Measurements from ENCODE around the gene UQCC2. TPM values are rescaled to one million over a fixed set of nuclear protein-coding genes. Genes with fewer than 3 reads are reported as not detected.

Gene UQCC2
- total and polyA plus RNA-seq, 4 donors, result 14.7 to 48.2 (median 21.8) TPM

DNA sequence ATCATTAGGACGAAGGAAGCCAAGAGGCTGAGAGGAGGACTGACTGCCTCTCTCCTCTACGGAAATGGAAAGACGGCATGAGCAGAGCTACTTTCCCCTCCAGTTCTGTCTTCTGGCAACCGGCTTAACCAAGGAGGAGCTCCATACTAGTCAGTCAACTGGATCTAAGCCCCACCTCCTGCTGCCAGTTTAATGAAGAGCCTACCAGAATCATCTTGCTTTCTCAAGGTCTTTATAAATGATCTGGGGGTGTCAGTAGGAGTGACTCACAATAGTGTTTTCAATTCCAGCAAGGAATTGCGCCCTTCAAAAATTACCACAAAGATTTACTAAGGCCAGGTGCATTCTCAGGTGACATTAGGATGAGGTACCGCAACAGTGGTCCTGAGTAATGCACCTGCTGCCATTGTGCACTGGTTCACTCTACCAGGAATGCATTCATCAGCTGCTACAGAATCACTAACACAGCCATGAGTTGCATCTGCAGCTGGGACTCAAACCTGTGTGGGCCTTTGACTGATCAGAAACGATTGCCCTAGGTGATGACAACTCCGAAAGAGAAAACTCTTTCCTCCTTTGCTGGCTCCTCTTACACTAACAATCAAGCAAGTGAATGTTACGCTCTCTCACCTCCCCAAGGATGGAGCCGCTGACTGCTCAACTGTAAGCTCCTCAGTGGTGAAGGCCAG is 2.8 kb downstream of the UQCC2 start:
- H3K4me1 ChIP-seq (ENCODE audit: control insufficient read depth in 1 of 2, insufficient read depth in 2 of 2, low read length in 2 of 2), result no peaks in the 10 kb centered on the region
- no peak for ATAC-seq (ENCODE audit: low FRiP score)
- H3K9me3 ChIP-seq (ENCODE audit: control insufficient read depth, low read length), result no peaks in the 10 kb centered on the region
- no peaks in the 10 kb centered on the region for H3K27me3 ChIP-seq (ENCODE audit: control insufficient read depth in 1 of 2, insufficient read depth in 2 of 2, low read length in 1 of 2)
- no peak for DNase-seq
- intact Hi-C loops (cut with DNase I), result no loop called here
- H3K4me3 ChIP-seq (ENCODE audit: low read length in 2 of 2), result no peak overlapping the region
- H3K36me3 ChIP-seq (ENCODE audit: control insufficient read depth in 1 of 2, insufficient read depth in 2 of 2, low read length in 1 of 2), result no peaks in the 10 kb centered on the region
- WGBS, 2 donors, result 92 to 93% methylated on average over 10 of the region's 10 CpGs
- H3K27ac ChIP-seq (ENCODE audit: low read depth in 1 of 2, low read length in 2 of 2), result no peak overlapping the region

DNA sequence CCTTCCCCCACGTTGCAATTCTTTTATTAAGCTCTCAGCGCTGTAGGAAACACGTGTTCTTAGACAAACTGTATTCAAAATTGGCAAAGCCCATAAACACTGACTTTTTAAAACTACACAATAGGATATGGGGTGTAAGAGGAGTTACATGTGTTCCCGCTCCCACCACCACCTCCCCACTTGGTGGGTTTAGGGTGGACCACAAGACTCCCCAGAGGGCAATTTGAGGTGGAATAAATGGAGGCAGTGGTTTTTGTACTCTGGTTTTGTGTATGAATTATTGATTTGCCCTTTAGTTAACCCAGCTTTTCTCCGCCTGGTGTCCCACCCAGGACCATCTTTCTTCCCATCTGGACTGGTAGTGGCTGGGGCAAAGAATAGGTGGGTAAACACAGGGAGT is 3.7 kb downstream of the UQCC2 start:
- Histone ChIP-seq H3K4me1 (ENCODE audit: control insufficient read depth in 1 of 2, insufficient read depth in 2 of 2, low read length in 2 of 2) (no peaks in the 10 kb centered on the region), H3K4me3 (ENCODE audit: low read length in 2 of 2) (no peak overlapping the region), H3K9me3 (ENCODE audit: control insufficient read depth, low read length) (no peaks in the 10 kb centered on the region), H3K36me3 (ENCODE audit: control insufficient read depth in 1 of 2, insufficient read depth in 2 of 2, low read length in 1 of 2) (no peaks in the 10 kb centered on the region), H3K27ac (ENCODE audit: low read depth in 1 of 2, low read length in 2 of 2) (no peak overlapping the region), H3K27me3 (ENCODE audit: control insufficient read depth in 1 of 2, insufficient read depth in 2 of 2, low read length in 1 of 2) (no peaks in the 10 kb centered on the region)
- no peak for ATAC-seq (ENCODE audit: low FRiP score)
- WGBS, 2 donors, result 88 to 92% methylated on average over 5 of the region's 5 CpGs
- DNase-seq, result no peak
- intact Hi-C loops (cut with DNase I), result no loop called here

DNA sequence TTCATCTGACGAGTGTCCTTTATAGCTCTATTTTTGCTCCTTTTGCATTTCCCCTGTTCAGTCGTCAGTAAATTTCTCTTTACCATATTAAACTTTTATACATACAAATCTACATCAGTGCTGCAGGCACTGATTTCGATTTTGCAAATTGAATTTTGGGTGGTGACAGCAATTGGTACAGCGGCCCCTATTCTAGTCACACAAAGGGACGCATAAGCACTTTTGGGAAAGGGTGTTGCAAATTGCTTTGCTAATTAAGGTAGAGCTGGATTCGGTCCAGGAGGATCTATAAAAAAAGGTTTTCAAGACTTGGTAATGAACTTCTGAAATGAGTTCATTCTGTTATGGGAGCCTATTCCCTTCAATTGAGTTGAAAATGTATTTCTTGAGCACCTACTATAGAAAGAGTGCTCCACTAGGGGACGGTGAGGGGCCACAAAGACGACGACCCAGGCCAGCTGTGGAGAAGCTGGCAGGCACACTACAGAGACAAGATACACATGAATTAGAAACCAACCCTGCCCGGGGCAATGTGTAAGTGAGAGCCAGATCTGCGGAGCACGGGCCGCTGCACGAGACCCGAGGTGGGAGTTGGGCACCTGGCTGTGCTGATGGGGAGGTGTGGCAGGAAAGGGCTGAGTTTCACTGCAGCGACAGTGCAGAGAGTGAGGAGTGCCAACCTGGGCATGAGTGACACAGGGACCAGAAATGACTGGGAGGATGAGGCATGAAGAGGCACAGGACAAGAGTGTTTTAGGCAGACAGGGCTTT is 5.4 kb downstream of the UQCC2 start:
- H3K4me3 ChIP-seq (ENCODE audit: low read length in 2 of 2), result no peak overlapping the region
- no peak for DNase-seq
- intact Hi-C loops (cut with DNase I), result no loop called here
- H3K9me3 ChIP-seq (ENCODE audit: control insufficient read depth, low read length), result no peaks in the 10 kb centered on the region
- ATAC-seq (ENCODE audit: low FRiP score), result no peak
- WGBS, 2 donors, result 77 to 87% methylated on average over 16 of the region's 16 CpGs
- no peaks in the 10 kb centered on the region for H3K36me3 ChIP-seq (ENCODE audit: control insufficient read depth in 1 of 2, insufficient read depth in 2 of 2, low read length in 1 of 2)
- H3K27me3 ChIP-seq (ENCODE audit: control insufficient read depth in 1 of 2, insufficient read depth in 2 of 2, low read length in 1 of 2), result no peaks in the 10 kb centered on the region
- no peak overlapping the region for H3K27ac ChIP-seq (ENCODE audit: low read depth in 1 of 2, low read length in 2 of 2)
- no peaks in the 10 kb centered on the region for H3K4me1 ChIP-seq (ENCODE audit: control insufficient read depth in 1 of 2, insufficient read depth in 2 of 2, low read length in 2 of 2)

DNA sequence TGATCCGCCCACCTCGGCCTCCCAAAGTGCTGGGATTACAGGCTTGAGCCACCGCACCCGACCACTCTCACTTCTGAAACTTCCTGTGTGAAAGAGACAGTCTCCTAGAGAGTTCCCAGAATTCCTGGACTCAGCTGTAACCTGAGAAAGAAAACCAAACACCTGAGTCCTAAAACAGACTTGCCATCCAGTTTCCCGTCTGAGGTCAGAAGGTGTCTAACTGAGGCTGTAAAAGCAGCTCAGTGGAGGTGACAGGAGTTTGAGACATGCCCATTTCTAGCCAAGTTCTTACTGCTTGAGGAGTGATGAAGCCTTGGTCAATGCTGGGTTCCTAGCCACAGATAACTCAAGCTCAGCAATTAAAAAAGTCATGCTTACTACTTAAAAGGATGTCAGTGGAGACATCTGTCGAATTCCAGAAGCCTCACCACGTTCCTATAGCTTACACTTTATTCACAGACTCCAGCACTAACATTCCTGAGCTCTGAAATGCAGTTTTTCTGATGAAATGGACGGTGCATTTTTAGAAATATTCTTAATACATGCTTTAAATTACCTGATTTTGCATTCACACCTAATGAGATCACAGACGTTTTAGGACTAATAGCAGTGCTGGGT is 6.1 kb downstream of the UQCC2 start:
- no peak overlapping the region for H3K27ac ChIP-seq (ENCODE audit: low read depth in 1 of 2, low read length in 2 of 2)
- no peaks in the 10 kb centered on the region for H3K36me3 ChIP-seq (ENCODE audit: control insufficient read depth in 1 of 2, insufficient read depth in 2 of 2, low read length in 1 of 2)
- no peak overlapping the region for H3K4me3 ChIP-seq (ENCODE audit: low read length in 2 of 2)
- ATAC-seq (ENCODE audit: low FRiP score) (no peak), DNase-seq (no peak)
- no peaks in the 10 kb centered on the region for H3K9me3 ChIP-seq (ENCODE audit: control insufficient read depth, low read length)
- no peaks in the 10 kb centered on the region for H3K4me1 ChIP-seq (ENCODE audit: control insufficient read depth in 1 of 2, insufficient read depth in 2 of 2, low read length in 2 of 2)
- 84 to 86% methylated on average over 9 of the region's 9 CpGs for WGBS, 2 donors
- no peaks in the 10 kb centered on the region for H3K27me3 ChIP-seq (ENCODE audit: control insufficient read depth in 1 of 2, insufficient read depth in 2 of 2, low read length in 1 of 2)
- intact Hi-C loops (cut with DNase I), result no loop called here

DNA sequence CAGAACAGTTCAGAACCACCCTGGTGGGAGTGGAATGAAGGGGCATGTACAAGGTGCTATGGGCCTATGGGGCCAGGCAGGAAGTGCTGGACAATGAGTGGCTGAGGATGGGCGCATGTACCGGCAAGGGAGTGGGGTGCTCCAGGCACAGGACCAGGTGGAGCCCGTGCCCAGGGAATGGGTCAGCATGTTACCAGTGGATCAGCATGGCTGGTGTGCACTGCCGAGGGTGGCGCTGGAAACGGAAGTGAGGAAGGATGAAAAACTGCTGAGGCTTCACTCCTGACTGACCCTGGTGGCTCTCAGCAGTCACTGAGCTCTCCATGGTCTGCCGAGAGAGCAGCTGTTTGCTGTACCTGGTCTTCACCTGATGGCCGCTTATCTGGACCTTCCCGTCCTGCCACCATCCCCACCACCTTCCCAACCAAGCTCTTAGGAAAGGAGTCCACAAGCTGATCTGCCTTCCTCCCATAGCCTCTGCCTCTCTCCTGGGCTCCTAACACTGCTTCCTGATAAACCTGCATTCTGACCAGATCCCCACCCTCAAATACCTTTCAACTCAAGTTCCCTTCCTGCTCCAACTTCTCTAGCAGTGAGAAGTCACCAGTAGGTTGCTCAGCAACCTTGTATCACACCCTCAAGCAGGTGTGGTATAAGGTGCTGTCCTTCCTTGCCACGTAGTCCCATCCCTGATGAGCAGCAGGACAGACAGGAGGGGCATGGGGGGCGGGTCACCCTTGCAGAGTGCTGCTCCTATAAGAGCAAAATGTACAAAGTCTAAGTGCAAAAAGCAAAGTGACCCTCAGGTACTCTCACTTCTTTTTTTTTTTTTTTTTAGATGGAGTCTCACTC is 7.1 kb downstream of the UQCC2 start:
- Histone ChIP-seq H3K9me3 (ENCODE audit: control insufficient read depth, low read length) (no peaks in the 10 kb centered on the region), H3K4me3 (ENCODE audit: low read length in 2 of 2) (no peak overlapping the region), H3K4me1 (ENCODE audit: control insufficient read depth in 1 of 2, insufficient read depth in 2 of 2, low read length in 2 of 2) (no peaks in the 10 kb centered on the region), H3K27ac (ENCODE audit: low read depth in 1 of 2, low read length in 2 of 2) (no peak overlapping the region), H3K36me3 (ENCODE audit: control insufficient read depth in 1 of 2, insufficient read depth in 2 of 2, low read length in 1 of 2) (no peaks in the 10 kb centered on the region), H3K27me3 (ENCODE audit: control insufficient read depth in 1 of 2, insufficient read depth in 2 of 2, low read length in 1 of 2) (no peaks in the 10 kb centered on the region)
- intact Hi-C loops (cut with DNase I), result no loop called here
- whole genome bisulfite sequencing, 2 donors, result 85 to 93% methylated on average over 11 of the region's 11 CpGs
- DNase-seq (no peak), ATAC-seq (ENCODE audit: low FRiP score) (no peak)

DNA sequence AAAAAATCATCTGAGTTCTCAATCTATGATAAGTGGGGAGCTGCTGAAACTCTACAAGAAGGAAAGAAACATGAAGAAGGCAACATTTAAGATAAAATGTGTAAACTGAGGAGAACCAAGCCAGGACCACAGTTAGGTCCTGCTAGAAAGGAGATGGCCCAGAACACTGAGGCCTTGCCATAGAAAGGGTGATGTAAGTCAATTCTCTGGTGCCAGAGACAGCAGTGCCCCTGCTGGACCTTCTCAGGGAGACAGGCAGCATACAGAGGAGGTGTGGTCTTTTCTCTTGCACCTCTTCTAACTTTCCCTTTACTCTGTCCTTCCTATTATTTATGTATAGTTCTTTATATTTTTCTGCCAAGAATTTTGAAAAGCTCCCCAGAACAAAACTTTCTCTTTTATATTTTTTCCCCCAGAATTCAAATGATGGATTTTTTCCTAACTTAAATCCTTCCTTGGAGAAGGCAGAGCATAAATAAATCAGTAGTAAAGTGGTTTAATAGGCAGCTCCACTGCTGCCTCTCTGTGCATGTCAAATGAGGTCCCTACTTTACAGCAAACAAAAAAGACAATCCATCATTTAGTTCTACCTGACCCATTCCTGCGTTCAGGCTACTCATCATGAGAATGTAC is 9.0 kb downstream of the UQCC2 start:
- Histone ChIP-seq H3K4me3 (ENCODE audit: low read length in 2 of 2) (no peak overlapping the region), H3K27ac (ENCODE audit: low read depth in 1 of 2, low read length in 2 of 2) (no peak overlapping the region), H3K27me3 (ENCODE audit: control insufficient read depth in 1 of 2, insufficient read depth in 2 of 2, low read length in 1 of 2) (no peaks in the 10 kb centered on the region), H3K36me3 (ENCODE audit: control insufficient read depth in 1 of 2, insufficient read depth in 2 of 2, low read length in 1 of 2) (no peaks in the 10 kb centered on the region), H3K4me1 (ENCODE audit: control insufficient read depth in 1 of 2, insufficient read depth in 2 of 2, low read length in 2 of 2) (no peaks in the 10 kb centered on the region), H3K9me3 (ENCODE audit: control insufficient read depth, low read length) (no peaks in the 10 kb centered on the region)
- WGBS, 2 donors, result 85 to 92% methylated on average over 1 of the region's 1 CpG
- ATAC-seq (ENCODE audit: low FRiP score), result no peak
- DNase-seq, result no peak
- intact Hi-C loops (cut with DNase I), result no loop called here

DNA sequence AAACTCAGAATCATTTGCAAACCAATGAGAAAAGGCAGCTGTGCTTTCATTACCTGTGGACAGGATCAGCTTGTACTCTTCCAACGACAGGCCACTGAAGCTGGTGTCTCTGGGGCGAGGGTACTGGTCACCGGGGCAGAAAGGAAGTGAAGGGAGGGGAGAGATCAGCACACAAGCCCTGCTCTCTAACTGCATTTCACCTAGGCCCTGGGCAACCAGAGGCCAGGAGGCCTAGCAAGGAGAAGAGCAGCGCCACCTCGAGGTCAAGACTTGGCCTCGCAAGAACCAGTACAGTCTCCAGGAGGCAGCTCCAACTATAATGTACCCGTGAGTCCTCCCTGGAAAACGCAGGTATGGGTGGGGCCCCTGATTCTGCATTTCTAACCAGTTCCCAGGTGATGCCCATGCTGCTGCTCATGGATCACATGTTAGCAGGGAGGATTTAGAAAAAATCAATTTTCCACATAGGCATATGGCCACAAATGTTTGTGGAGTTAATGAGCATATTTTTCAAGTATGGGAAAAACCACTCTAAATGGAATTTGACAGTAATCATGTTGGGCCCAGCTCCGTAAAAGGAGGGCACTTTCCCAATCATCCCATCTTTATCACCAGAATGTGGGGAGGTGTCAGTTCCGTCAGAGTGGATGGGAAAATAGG is 11.0 kb downstream of the UQCC2 start:
- WGBS, 2 donors, result 60 to 67% methylated on average over 10 of the region's 10 CpGs
- DNase-seq (peak; percentile 71 to 83), ATAC-seq (ENCODE audit: low FRiP score) (peak; percentile 40)
- H3K4me3 ChIP-seq (ENCODE audit: low read length in 2 of 2), result no peak overlapping the region
- no peaks in the 10 kb centered on the region for H3K9me3 ChIP-seq (ENCODE audit: control insufficient read depth, low read length)
- H3K36me3 ChIP-seq (ENCODE audit: control insufficient read depth in 1 of 2, insufficient read depth in 2 of 2, low read length in 1 of 2), result no peaks in the 10 kb centered on the region
- H3K27me3 ChIP-seq (ENCODE audit: control insufficient read depth in 1 of 2, insufficient read depth in 2 of 2, low read length in 1 of 2), result no peaks in the 10 kb centered on the region
- no peak overlapping the region for H3K27ac ChIP-seq (ENCODE audit: low read depth in 1 of 2, low read length in 2 of 2)
- H3K4me1 ChIP-seq (ENCODE audit: control insufficient read depth in 1 of 2, insufficient read depth in 2 of 2, low read length in 2 of 2), result no peaks in the 10 kb centered on the region
- intact Hi-C loops (cut with DNase I), result loop anchor here in 1 of 2 donors (2.0 kb wide), 1 partner anchor 114 kb away; no protein-coding TSS in a partner anchor

DNA sequence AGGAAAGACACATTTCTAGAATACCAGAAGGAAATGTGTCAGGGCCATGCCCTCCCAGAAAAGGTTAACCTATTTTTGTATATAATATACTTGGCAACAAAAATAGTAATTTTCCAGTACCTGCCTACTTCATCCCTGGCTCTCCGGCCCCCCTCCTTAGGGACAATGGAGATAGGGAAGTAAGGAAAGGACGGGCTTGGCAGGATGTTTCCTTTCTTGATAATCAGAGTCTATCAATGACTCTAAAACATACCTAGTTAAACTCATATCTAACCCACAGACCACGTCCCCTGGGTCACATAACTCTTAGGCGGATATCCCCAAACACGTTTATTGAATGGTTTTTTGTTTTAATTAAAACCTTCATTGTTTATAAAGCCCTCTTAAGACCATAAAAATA is 11.8 kb downstream of the UQCC2 start:
- Histone ChIP-seq H3K4me1 (ENCODE audit: control insufficient read depth in 1 of 2, insufficient read depth in 2 of 2, low read length in 2 of 2) (no peaks in the 10 kb centered on the region), H3K4me3 (ENCODE audit: low read length in 2 of 2) (no peak overlapping the region), H3K9me3 (ENCODE audit: control insufficient read depth, low read length) (no peaks in the 10 kb centered on the region), H3K27ac (ENCODE audit: low read depth in 1 of 2, low read length in 2 of 2) (no peak overlapping the region), H3K36me3 (ENCODE audit: control insufficient read depth in 1 of 2, insufficient read depth in 2 of 2, low read length in 1 of 2) (no peaks in the 10 kb centered on the region), H3K27me3 (ENCODE audit: control insufficient read depth in 1 of 2, insufficient read depth in 2 of 2, low read length in 1 of 2) (no peaks in the 10 kb centered on the region)
- intact Hi-C loops (cut with DNase I), result loop anchor here in 1 of 2 donors (2.0 kb wide), 1 partner anchor 113 kb away; no protein-coding TSS in a partner anchor
- ATAC-seq (ENCODE audit: low FRiP score), result no peak
- WGBS, 2 donors, result 90 to 92% methylated on average over 5 of the region's 5 CpGs
- no peak for DNase-seq

Measured in aorta (tissue), 5 donors.